Upper lobe of left lung (tissue), 4 donors: ENCODE measurements around the gene MACROD2.

Source experiments
- EP300 ChIP-seq, 4 donors: sonication (generic); formaldehyde crosslinking; IDR thresholded peaks; one replicate each; pipeline ENCODE4 v1.5.1; 2017; ENCODE audit warnings: antibody characterized with exemption in 4 of 4, control low read depth in 2 of 4
- POLR2AphosphoS5 ChIP-seq, 2 donors: sonication (generic); formaldehyde crosslinking; IDR thresholded peaks; one replicate each; pipeline ENCODE4 v1.5.1; 2017; ENCODE audit warnings: antibody characterized with exemption in 2 of 2
- TF ChIP-seq, protein P1 (sequence below), 6 experiments: fragments of 450-650 bp in 4 of 6; fragments of 200-600 bp in 2 of 6; sonication (generic) in 2 of 6; IDR thresholded peaks; one replicate each; pipeline ENCODE4 v1.5.1; 2016 to 2019; ENCODE audit warnings: antibody characterized with exemption in 6 of 6

- TF ChIP-seq, protein P1, sequence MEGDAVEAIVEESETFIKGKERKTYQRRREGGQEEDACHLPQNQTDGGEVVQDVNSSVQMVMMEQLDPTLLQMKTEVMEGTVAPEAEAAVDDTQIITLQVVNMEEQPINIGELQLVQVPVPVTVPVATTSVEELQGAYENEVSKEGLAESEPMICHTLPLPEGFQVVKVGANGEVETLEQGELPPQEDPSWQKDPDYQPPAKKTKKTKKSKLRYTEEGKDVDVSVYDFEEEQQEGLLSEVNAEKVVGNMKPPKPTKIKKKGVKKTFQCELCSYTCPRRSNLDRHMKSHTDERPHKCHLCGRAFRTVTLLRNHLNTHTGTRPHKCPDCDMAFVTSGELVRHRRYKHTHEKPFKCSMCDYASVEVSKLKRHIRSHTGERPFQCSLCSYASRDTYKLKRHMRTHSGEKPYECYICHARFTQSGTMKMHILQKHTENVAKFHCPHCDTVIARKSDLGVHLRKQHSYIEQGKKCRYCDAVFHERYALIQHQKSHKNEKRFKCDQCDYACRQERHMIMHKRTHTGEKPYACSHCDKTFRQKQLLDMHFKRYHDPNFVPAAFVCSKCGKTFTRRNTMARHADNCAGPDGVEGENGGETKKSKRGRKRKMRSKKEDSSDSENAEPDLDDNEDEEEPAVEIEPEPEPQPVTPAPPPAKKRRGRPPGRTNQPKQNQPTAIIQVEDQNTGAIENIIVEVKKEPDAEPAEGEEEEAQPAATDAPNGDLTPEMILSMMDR (IDR thresholded peaks at IDR 0.05): no peak
- TF ChIP-seq POLR2AphosphoS5 (IDR thresholded peaks at IDR 0.05): no peak
- no peak for TF ChIP-seq EP300 (IDR thresholded peaks at IDR 0.05)
These were observed 318.2 kb downstream of the MACROD2 start for GRCh38 chr20:14313341-14314020.
